Heart right ventricle (tissue), 16 donors: Measurements from ENCODE around the gene RIN3. TPM values are rescaled to one million over a fixed set of nuclear protein-coding genes. Genes with fewer than 3 reads are reported as not detected.

Experiments
- ATAC-seq, 8 donors: fragments of 200-7000 bp; cut with Tn5 transposase; one replicate each; pipeline ENCODE4 v1.9.1; 2020; ENCODE audit warnings: mild to moderate bottlenecking in 8 of 8, moderate library complexity in 8 of 8, moderate number of reproducible peaks in 1 of 8
- DNase-seq, 2 donors: peaks; one replicate each; pipeline ENCODE4 v3.0.0-alpha.2; 2020
- H3K27ac ChIP-seq, 10 donors: fragments of 200-600 bp; sonication (generic) in 2 of 10; one replicate each; pipeline versions ENCODE4 v1.5.0 to v1.8.0; 2020 to 2022; ENCODE audit warnings: mild to moderate bottlenecking in 3 of 10
- H3K27me3 ChIP-seq, 7 donors: fragments of 200-600 bp; one replicate each; pipeline ENCODE4 v1.8.0; 2021 to 2022; ENCODE audit warnings: mild to moderate bottlenecking in 2 of 7
- H3K36me3 ChIP-seq, 9 donors: fragments of 200-600 bp; sonication (generic) in 1 of 9; one replicate each; pipeline versions ENCODE4 v1.5.0 to v1.8.0; 2020 to 2022; ENCODE audit warnings: mild to moderate bottlenecking in 2 of 9
- H3K4me1 ChIP-seq, 9 donors: fragments of 200-600 bp; sonication (generic) in 1 of 9; one replicate each; pipeline versions ENCODE4 v1.5.0 to v1.8.0; 2020 to 2022; ENCODE audit warnings: mild to moderate bottlenecking in 4 of 9
- H3K4me3 ChIP-seq, 10 donors: fragments of 200-600 bp; sonication (generic) in 2 of 10; one replicate each; pipeline versions ENCODE4 v1.5.0 to v1.8.0; 2020 to 2022; ENCODE audit warnings: mild to moderate bottlenecking in 7 of 10, moderate library complexity in 2 of 10
- H3K9me3 ChIP-seq, 11 donors: fragments of 200-600 bp in 10 of 11; sonication (generic) in 2 of 11; one replicate each; pipeline versions ENCODE4 v1.5.0 to v1.8.0; 2013 to 2022; ENCODE audit warnings: mild to moderate bottlenecking in 2 of 11, control low read depth in 1 of 11, moderate library complexity in 1 of 11
- WGBS, 2 donors: extraction: QIAGEN DNeasy Blood & Tissue Kit; methylation state at CpG; one replicate each; pipeline ENCODE4 v1.1.7; 2013; ENCODE audit warnings: inconsistent platforms in 1 of 2; 5-methylcytosine and 5-hydroxymethylcytosine counted together
- intact Hi-C, 10 donors: fragments of 100-400 bp; cut with DNase I; formaldehyde crosslinking; loops; one replicate each; pipeline versions ENCODE4 v1.11.1 to v1.14.2; 2022
- polyA plus RNA-seq, 2 donors: library from polyadenylated mRNA; stranded (reverse); fragments of 200-250 nt; gene quantifications; one replicate each; pipeline ENCODE4 v1.2.3, GENCODE V29; 2013
- total RNA-seq, 10 donors: library from RNA; stranded (reverse); fragmentation: NEBNext Ultra II Directional in 3 of 10; extraction: Animal tissue kit (Norgen Biotek cat#: 25700) in 3 of 10; gene quantifications; one replicate each; pipeline versions ENCODE4 v1.2.1 to v1.2.4, GENCODE V29; 2021 to 2023
- TF ChIP-seq, protein P1 (sequence below), 9 donors: fragments of 200-600 bp; sonication (generic) in 2 of 9; IDR thresholded peaks; one replicate each; pipeline versions ENCODE4 v1.5.0 to v1.8.0; 2021 to 2022; ENCODE audit warnings: antibody characterized with exemption in 9 of 9, mild to moderate bottlenecking in 5 of 9, moderate library complexity in 1 of 9
- donor health status: Arrhythmogenic right ventricular cardiomyopathy.
- donor health status: ischemic (EF 13 %, LVEDD 7.1; RV severe dilation, severe dysfunction).
- donor health status: healthy with polysubstance abuse.
- donor health status: DM: no; HTN: yes; CAD: no.
- donor health status: DM: no; HTN: no; CAD: no.
- donor health status: ischemic (EF 25% LVEDD 6.9; RV normal size, moderate dysfunction).
- donor health status: ischemic (EF 25% LVEDD 5.7; RV mildly dilated, moderate dysfunction).
- donor health status: healthy.
- donor health status: DM: yes; HTN: yes; CAD: no.
- donor health status: Ischemic cardiomyopathy.
- donor health status: ischemic (EF 35%, LVEDD 5.7; RV mildly dilated, moderate dysfunction).
- donor health status: nonischemic (EF 11% LVEDD 7.7; RV severe dilation, severe dysfunction).
- donor health status: DM: yes; HTN: yes; CAD: no.
- donor health status: PGD.
- donor health status: ischemic (EF 29% LVEDD 5.4; RV normal size, mild dysfunction).
- donor health status: nonischemic (EF 23%, LVEDD 6.1; RV moderate dilation, normal function).

The RIN3 gene
- total and polyA plus RNA-seq, 12 donors: 7.2 to 24.0 (median 12.2) TPM

DNA sequence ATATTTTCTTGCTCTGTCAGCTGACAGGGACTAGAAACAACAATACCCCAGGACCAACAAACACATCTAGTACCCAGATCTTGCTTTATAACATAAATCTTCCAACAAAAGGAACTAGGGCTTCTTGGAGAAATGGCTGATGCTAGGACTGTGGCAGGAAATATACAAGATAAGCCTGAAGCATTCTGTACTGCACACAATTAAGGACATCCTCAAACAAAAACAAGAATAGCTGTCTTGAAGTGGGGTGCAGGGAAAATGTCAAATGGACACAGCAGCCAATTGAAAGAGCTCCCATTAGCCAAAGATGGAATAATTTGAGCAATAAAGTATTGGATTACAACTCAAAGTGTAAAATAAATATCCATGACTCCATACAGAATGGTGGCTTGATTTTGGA is 184.8 kb downstream of the RIN3 start:
- TF ChIP-seq, protein P1, sequence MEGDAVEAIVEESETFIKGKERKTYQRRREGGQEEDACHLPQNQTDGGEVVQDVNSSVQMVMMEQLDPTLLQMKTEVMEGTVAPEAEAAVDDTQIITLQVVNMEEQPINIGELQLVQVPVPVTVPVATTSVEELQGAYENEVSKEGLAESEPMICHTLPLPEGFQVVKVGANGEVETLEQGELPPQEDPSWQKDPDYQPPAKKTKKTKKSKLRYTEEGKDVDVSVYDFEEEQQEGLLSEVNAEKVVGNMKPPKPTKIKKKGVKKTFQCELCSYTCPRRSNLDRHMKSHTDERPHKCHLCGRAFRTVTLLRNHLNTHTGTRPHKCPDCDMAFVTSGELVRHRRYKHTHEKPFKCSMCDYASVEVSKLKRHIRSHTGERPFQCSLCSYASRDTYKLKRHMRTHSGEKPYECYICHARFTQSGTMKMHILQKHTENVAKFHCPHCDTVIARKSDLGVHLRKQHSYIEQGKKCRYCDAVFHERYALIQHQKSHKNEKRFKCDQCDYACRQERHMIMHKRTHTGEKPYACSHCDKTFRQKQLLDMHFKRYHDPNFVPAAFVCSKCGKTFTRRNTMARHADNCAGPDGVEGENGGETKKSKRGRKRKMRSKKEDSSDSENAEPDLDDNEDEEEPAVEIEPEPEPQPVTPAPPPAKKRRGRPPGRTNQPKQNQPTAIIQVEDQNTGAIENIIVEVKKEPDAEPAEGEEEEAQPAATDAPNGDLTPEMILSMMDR (IDR thresholded peaks at IDR 0.05): no peak
- Histone ChIP-seq H3K4me3 (no peak overlapping the region), H3K27ac (no peak overlapping the region), H3K36me3 (peaks cover 0 to 12% (median 3%) of the 10 kb centered on the region in 9 donors), H3K9me3 (no peaks in the 10 kb centered on the region), H3K27me3 (no peaks in the 10 kb centered on the region), H3K4me1 (peaks cover 0 to 49% (median 9%) of the 10 kb centered on the region in 9 donors)
- intact Hi-C loops: no loop called here
- DNase-seq (no peak), ATAC-seq (no peak)

DNA sequence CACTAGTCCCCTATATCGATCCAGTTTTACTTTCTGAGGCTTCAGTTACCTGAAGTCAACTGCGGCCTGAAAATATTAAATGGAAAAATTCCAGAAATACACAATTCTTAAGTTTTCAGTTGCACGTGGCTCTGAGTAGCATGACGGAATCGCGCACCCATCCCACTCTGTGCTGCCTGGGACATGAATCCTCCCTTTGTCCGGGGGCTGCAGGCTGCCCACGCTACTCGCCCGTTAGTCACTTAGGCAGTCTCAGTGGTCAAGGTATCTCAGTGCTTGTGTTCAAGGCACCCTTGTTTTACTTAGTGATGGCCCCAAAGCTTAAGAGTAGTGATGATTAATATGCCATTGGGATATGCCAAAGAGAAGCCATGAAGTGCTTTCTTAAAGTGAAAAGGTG is 188.2 kb downstream of the RIN3 start:
- DNase-seq (no peak), ATAC-seq (no peak)
- Histone ChIP-seq H3K36me3 (peaks cover 0 to 46% (median 30%) of the 10 kb centered on the region in 9 donors), H3K27ac (no peak overlapping the region), H3K4me3 (no peak overlapping the region), H3K27me3 (no peaks in the 10 kb centered on the region), H3K9me3 (no peaks in the 10 kb centered on the region), H3K4me1 (peaks cover 0 to 35% (median 0%) of the 10 kb centered on the region in 9 donors)
- intact Hi-C loops: no loop called here
- WGBS, 2 donors: 90 to 94% methylated on average over 10 of the region's 10 CpGs
- TF ChIP-seq, protein P1 (IDR thresholded peaks at IDR 0.05): no peak

DNA sequence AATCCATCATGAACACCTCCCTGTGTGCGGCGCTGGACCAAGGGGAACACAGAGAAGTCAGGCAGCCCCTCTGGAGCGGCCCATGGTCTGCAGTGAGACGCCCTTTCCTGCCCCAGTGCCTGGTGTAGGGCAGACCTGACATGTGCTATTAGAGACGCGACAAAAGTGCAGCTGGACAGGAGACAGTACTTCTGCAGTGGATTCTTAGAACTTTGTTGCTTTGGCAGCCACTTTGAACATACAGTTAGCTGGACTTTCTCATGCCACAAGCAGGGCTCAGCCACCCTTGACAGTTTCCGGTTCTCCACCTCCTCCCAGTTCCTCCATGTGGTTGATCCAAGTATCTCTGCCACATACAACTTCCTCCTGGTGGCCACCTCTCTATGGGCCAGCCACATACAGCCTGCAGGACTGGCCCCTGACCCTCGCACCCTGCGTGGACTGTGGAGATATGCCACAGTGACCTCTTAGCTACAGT is 188.9 kb downstream of the RIN3 start:
- H3K36me3 ChIP-seq: peaks cover 0 to 52% (median 30%) of the 10 kb centered on the region in 9 donors
- intact Hi-C loops: no loop called here
- no peaks in the 10 kb centered on the region for H3K27me3 ChIP-seq
- WGBS, 2 donors: 89 to 91% methylated on average over 9 of the region's 9 CpGs
- no peaks in the 10 kb centered on the region for H3K9me3 ChIP-seq
- H3K27ac ChIP-seq: peak overlapping the region in 1 of 10 donors; percentile 50
- TF ChIP-seq, protein P1 (IDR thresholded peaks at IDR 0.05): no peak
- peaks cover 0 to 31% (median 0%) of the 10 kb centered on the region in 9 donors for H3K4me1 ChIP-seq
- H3K4me3 ChIP-seq: no peak overlapping the region
- ATAC-seq (peak in 6 of 8 donors; percentile 34 to 60 (median 50)), DNase-seq (no peak)

DNA sequence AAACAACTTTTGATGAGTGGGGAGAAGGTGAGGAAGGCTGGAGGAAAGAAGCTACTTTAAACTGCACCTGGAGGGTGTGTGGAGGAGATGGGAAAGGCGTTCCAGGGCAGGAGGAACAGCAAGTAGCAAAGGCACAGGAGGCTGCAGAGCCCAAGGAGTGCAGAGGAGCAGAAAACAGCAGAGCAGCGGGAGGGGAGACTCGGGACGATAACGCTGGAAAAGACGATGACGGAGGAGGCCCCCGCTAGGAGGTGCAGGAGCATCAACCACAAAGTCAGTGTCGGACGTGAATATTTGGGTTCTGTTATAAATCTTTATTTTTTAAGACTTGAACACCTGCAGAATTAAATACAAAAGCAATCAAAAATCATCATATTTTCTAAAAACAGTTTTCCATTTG is 189.9 kb downstream of the RIN3 start:
- no peak for ATAC-seq
- Histone ChIP-seq H3K9me3 (no peaks in the 10 kb centered on the region), H3K4me3 (no peak overlapping the region), H3K27ac (peak overlapping the region in 1 of 10 donors; percentile 82), H3K4me1 (peaks cover 0 to 31% (median 0%) of the 10 kb centered on the region in 9 donors), H3K36me3 (peaks cover 0 to 62% (median 30%) of the 10 kb centered on the region in 9 donors), H3K27me3 (no peaks in the 10 kb centered on the region)
- intact Hi-C loops: no loop called here
- TF ChIP-seq, protein P1 (IDR thresholded peaks at IDR 0.05): no peak
- no peak for DNase-seq
- WGBS, 2 donors: 95 to 96% methylated on average over 10 of the region's 10 CpGs
